Neural progenitor cell (in vitro differentiated cells): ENCODE measurements around the gene FHDC1. TPM values are rescaled to one million over a fixed set of nuclear protein-coding genes. Genes with fewer than 3 reads are reported as not detected.

Source experiments
- DNase-seq: peaks from one replicate; pipeline ENCODE4 v3.0.0-alpha.2; 2016; ENCODE audit warnings: low spot score
- H2AFZ ChIP-seq: fragments of 200-600 bp; sonication (generic); replicated peaks from 2 replicates; pipeline ENCODE4 v1.6.1; 2016; ENCODE audit warnings: antibody characterized with exemption
- H3F3A ChIP-seq: fragments of 200-600 bp; sonication (generic); 2 replicates; pipeline ENCODE4 v1.6.1; 2016; ENCODE audit warnings: antibody characterized with exemption, low read depth
- H3K27ac ChIP-seq: fragments of 200-600 bp; sonication (generic); 2 replicates; pipeline ENCODE4 v1.5.1; 2016; ENCODE audit warnings: mild to moderate bottlenecking
- H3K27me3 ChIP-seq: fragments of 200-600 bp; sonication (generic); 2 replicates; pipeline ENCODE4 v1.6.1; 2016; ENCODE audit warnings: mild to moderate bottlenecking, moderate library complexity
- H3K36me3 ChIP-seq: fragments of 200-600 bp; sonication (generic); 2 replicates; pipeline ENCODE4 v1.5.1; 2016
- H3K4me1 ChIP-seq: fragments of 200-600 bp; sonication (generic); 2 replicates; pipeline ENCODE4 v1.6.1; 2016; ENCODE audit warnings: mixed run types
- H3K4me2 ChIP-seq: fragments of 200-600 bp; sonication (generic); 2 replicates; pipeline ENCODE4 v1.6.1; 2016
- H3K4me3 ChIP-seq: fragments of 200-600 bp; sonication (generic); 2 replicates; pipeline ENCODE4 v1.5.1; 2016
- H3K79me2 ChIP-seq: fragments of 200-600 bp; sonication (generic); 2 replicates; pipeline ENCODE4 v1.6.1; 2016; ENCODE audit warnings: low read depth
- H3K9ac ChIP-seq: fragments of 200-600 bp; sonication (generic); 2 replicates; pipeline ENCODE4 v1.6.1; 2016
- H3K9me3 ChIP-seq: fragments of 200-600 bp; sonication (generic); 2 replicates; pipeline ENCODE4 v1.5.1; 2016; ENCODE audit warnings: low read depth
- H4K20me1 ChIP-seq: fragments of 200-600 bp; sonication (generic); 2 replicates; pipeline ENCODE4 v1.6.1; 2016; ENCODE audit warnings: low read depth
- H3K27ac Mint-ChIP-seq: 3 replicates; pipeline ENCODE4 v1.8.0; 2021; ENCODE audit warnings: mixed read lengths
- H3K27me3 Mint-ChIP-seq: 2 replicates; pipeline ENCODE4 v1.8.0; 2022; ENCODE audit warnings: low read depth, mild to moderate bottlenecking, inconsistent platforms, moderate library complexity, mixed read lengths; ENCODE audit not compliant: insufficient read depth
- H3K36me3 Mint-ChIP-seq: 3 replicates; pipeline ENCODE4 v1.8.0; 2021; ENCODE audit warnings: mixed read lengths
- H3K4me1 Mint-ChIP-seq: 3 replicates; pipeline ENCODE4 v1.8.0; 2021; ENCODE audit warnings: mixed read lengths
- H3K4me3 Mint-ChIP-seq: 3 replicates; pipeline ENCODE4 v1.8.0; 2021; ENCODE audit warnings: mild to moderate bottlenecking, moderate library complexity, mixed read lengths
- H3K9me3 Mint-ChIP-seq: 3 replicates; pipeline ENCODE4 v1.8.0; 2020; ENCODE audit warnings: mixed read lengths
- CTCF ChIP-seq: fragments of 200-600 bp; sonication (generic); IDR thresholded peaks from 2 replicates; pipeline ENCODE4 v1.5.1; 2017; ENCODE audit warnings: antibody characterized with exemption, mild to moderate bottlenecking
- EZH2 ChIP-seq: fragments of 200-600 bp; sonication (generic); IDR thresholded peaks from 2 replicates; pipeline ENCODE4 v1.6.1; 2017; ENCODE audit warnings: antibody characterized with exemption, mild to moderate bottlenecking, moderate library complexity
- EZH2phosphoT487 ChIP-seq: fragments of 200-600 bp; sonication (generic); IDR thresholded peaks from 2 replicates; pipeline ENCODE4 v1.6.1; 2017; ENCODE audit warnings: antibody characterized with exemption
- total RNA-seq: library from RNA; depleted of rRNA; stranded (reverse); fragments of >200 nt; gene quantifications from 2 replicates; pipeline ENCODE4 v1.2.3, GENCODE V29; 2015; ENCODE audit warnings: low replicate concordance

Gene FHDC1
- total RNA-seq, 1 donor from 2014 or later = 3.0 TPM

GRCh38 chr4:152953514-152953913 lies 17.4 kb downstream of the FHDC1 start:
- no peak overlapping the region for H3K4me3 ChIP-seq
- no peak overlapping the region for H3K27ac ChIP-seq
- TF ChIP-seq CTCF (no peak), EZH2 (no peak), EZH2phosphoT487 (no peak)
- H3K4me1 ChIP-seq = peaks cover 21% of the 10 kb centered on the region
- H3K4me1 Mint-ChIP-seq = peaks cover 59% of the 10 kb centered on the region
- H3K9ac ChIP-seq = no peak overlapping the region
- no peaks in the 10 kb centered on the region for H3K9me3 Mint-ChIP-seq
- no peaks in the 10 kb centered on the region for H3K36me3 ChIP-seq
- H3K9me3 ChIP-seq = no peaks in the 10 kb centered on the region
- no peak for DNase-seq
- H3K79me2 ChIP-seq = peaks cover 5% of the 10 kb centered on the region
- no peak overlapping the region for H3K4me2 ChIP-seq
- H3K36me3 Mint-ChIP-seq = peaks cover 3% of the 10 kb centered on the region
- H3K4me3 Mint-ChIP-seq = no peak overlapping the region
- no peaks in the 10 kb centered on the region for H3K27me3 Mint-ChIP-seq
- H3F3A ChIP-seq = peaks cover 10% of the 10 kb centered on the region
- H3K27me3 ChIP-seq = no peaks in the 10 kb centered on the region
- H3K27ac Mint-ChIP-seq = no peak overlapping the region
- no peak overlapping the region for H2AFZ ChIP-seq
- no peaks in the 10 kb centered on the region for H4K20me1 ChIP-seq

- no peaks in the 10 kb centered on the region for H3K9me3 ChIP-seq
- Mint-ChIP-seq H3K4me3 (no peak overlapping the region), H3K27me3 (no peaks in the 10 kb centered on the region), H3K27ac (no peak overlapping the region), H3K9me3 (no peaks in the 10 kb centered on the region), H3K4me1 (peaks cover 57% of the 10 kb centered on the region), H3K36me3 (peaks cover 3% of the 10 kb centered on the region)
- no peak overlapping the region for H3K27ac ChIP-seq
- no peak overlapping the region for H2AFZ ChIP-seq
- no peaks in the 10 kb centered on the region for H3K27me3 ChIP-seq
- H4K20me1 ChIP-seq = no peaks in the 10 kb centered on the region
- H3K36me3 ChIP-seq = no peaks in the 10 kb centered on the region
- no peak overlapping the region for H3K4me3 ChIP-seq
- H3K4me2 ChIP-seq = no peak overlapping the region
- H3K9ac ChIP-seq = no peak overlapping the region
- H3F3A ChIP-seq = peaks cover 10% of the 10 kb centered on the region
- H3K79me2 ChIP-seq = peaks cover 5% of the 10 kb centered on the region
- peaks cover 20% of the 10 kb centered on the region for H3K4me1 ChIP-seq
- DNase-seq = no peak
- TF ChIP-seq EZH2 = no peak
- TF ChIP-seq EZH2phosphoT487 = no peak
Measured at GRCh38 chr4:152954741-152955140, 18.6 kb downstream of the FHDC1 start.

GRCh38 chr4:152956147-152956546 lies 20.0 kb downstream of the FHDC1 start:
- no peaks in the 10 kb centered on the region for H3K9me3 ChIP-seq
- Mint-ChIP-seq H3K36me3 (peaks cover 3% of the 10 kb centered on the region), H3K9me3 (no peaks in the 10 kb centered on the region), H3K27me3 (no peaks in the 10 kb centered on the region), H3K4me3 (no peak overlapping the region), H3K27ac (no peak overlapping the region), H3K4me1 (peaks cover 53% of the 10 kb centered on the region)
- H3K36me3 ChIP-seq = no peaks in the 10 kb centered on the region
- peaks cover 8% of the 10 kb centered on the region for H3K4me1 ChIP-seq
- no peak overlapping the region for H3K9ac ChIP-seq
- no peak overlapping the region for H3K27ac ChIP-seq
- DNase-seq = no peak
- no peaks in the 10 kb centered on the region for H4K20me1 ChIP-seq
- H3K27me3 ChIP-seq = no peaks in the 10 kb centered on the region
- TF ChIP-seq CTCF (no peak), EZH2phosphoT487 (no peak), EZH2 (no peak)
- no peak overlapping the region for H3K4me2 ChIP-seq
- H3F3A ChIP-seq = no peaks in the 10 kb centered on the region
- no peaks in the 10 kb centered on the region for H3K79me2 ChIP-seq
- H2AFZ ChIP-seq = no peak overlapping the region
- H3K4me3 ChIP-seq = no peak overlapping the region

- H3F3A ChIP-seq = no peaks in the 10 kb centered on the region
- no peaks in the 10 kb centered on the region for H4K20me1 ChIP-seq
- TF ChIP-seq EZH2phosphoT487 = no peak
- no peak for TF ChIP-seq CTCF
- no peak for TF ChIP-seq EZH2
- no peaks in the 10 kb centered on the region for H3K9me3 Mint-ChIP-seq
- H3K4me1 ChIP-seq = peaks cover 2% of the 10 kb centered on the region
- H3K4me1 Mint-ChIP-seq = peaks cover 53% of the 10 kb centered on the region
- no peak overlapping the region for H3K4me3 ChIP-seq
- no peak overlapping the region for H3K27ac ChIP-seq
- no peaks in the 10 kb centered on the region for H3K27me3 ChIP-seq
- no peak overlapping the region for H3K9ac ChIP-seq
- peaks cover 3% of the 10 kb centered on the region for H3K36me3 Mint-ChIP-seq
- no peak for DNase-seq
- H3K36me3 ChIP-seq = no peaks in the 10 kb centered on the region
- no peak overlapping the region for H2AFZ ChIP-seq
- no peak overlapping the region for H3K4me2 ChIP-seq
- H3K27me3 Mint-ChIP-seq = no peaks in the 10 kb centered on the region
- no peak overlapping the region for H3K27ac Mint-ChIP-seq
- H3K4me3 Mint-ChIP-seq = peak overlapping the region; percentile 50
- H3K79me2 ChIP-seq = no peaks in the 10 kb centered on the region
- no peaks in the 10 kb centered on the region for H3K9me3 ChIP-seq
Measured at GRCh38 chr4:152956650-152957436, 20.7 kb downstream of the FHDC1 start.
